H1 (cell line): Measurements from ENCODE around the gene SEC63. TPM values are rescaled to one million over a fixed set of nuclear protein-coding genes. Genes with fewer than 3 reads are reported as not detected.

Source experiments
- CTCF ChIA-PET: fragments of 300-600 bp; sonication (Branson Sonifier 250); formaldehyde crosslinking; loops from one replicate; lab custom pipeline; 2021; ENCODE audit not compliant: partially characterized antibody; lab: Charles Lee
- POLR2A ChIA-PET: fragments of 300-600 bp; sonication (Branson Sonifier 250); formaldehyde crosslinking; loops from one replicate; lab custom pipeline; 2021; ENCODE audit warnings: inconsistent platforms; ENCODE audit not compliant: partially characterized antibody; lab: Charles Lee
- DNase-seq, 2 experiments: peaks; one replicate each; pipeline versions ENCODE4 v3.0.0 to v3.0.0-alpha.2; 2010 to 2022; ENCODE audit warnings: low spot score in 2 of 2, low read depth in 1 of 2, mixed read lengths in 1 of 2
- FAIRE-seq: peaks from 2 replicates; lab custom pipeline; 2011; peaks lifted over from hg19 to GRCh38; lab: Jason Lieb, UNC
- H2AFZ ChIP-seq: 2 replicates; pipeline ENCODE4 v1.8.1; 2012; ENCODE audit warnings: low read length, inconsistent platforms
- H2AK5ac ChIP-seq: 2 replicates; pipeline ENCODE4 v1.6.1; 2013; ENCODE audit warnings: low read depth, low read length
- H2BK120ac ChIP-seq: replicated peaks from 2 replicates; pipeline ENCODE3; 2013; ENCODE audit warnings: low read depth, low read length, inconsistent platforms
- H2BK12ac ChIP-seq: 2 replicates; pipeline ENCODE4 v1.6.1; 2013; ENCODE audit warnings: low read depth, low read length
- H2BK15ac ChIP-seq: 2 replicates; pipeline ENCODE4 v1.6.1; 2013; ENCODE audit warnings: low read length
- H2BK20ac ChIP-seq: 2 replicates; pipeline ENCODE4 v1.6.1; 2013; ENCODE audit warnings: low read length
- H2BK5ac ChIP-seq: 2 replicates; pipeline ENCODE4 v1.6.1; 2013; ENCODE audit warnings: low read depth, low read length
- H3K14ac ChIP-seq: 2 replicates; pipeline ENCODE4 v1.6.1; 2013; ENCODE audit warnings: inconsistent platforms; ENCODE audit not compliant: insufficient read length
- H3K18ac ChIP-seq: 2 replicates; pipeline ENCODE4 v1.6.1; 2013; ENCODE audit warnings: low read length; ENCODE audit errors: extremely low read depth
- H3K23ac ChIP-seq: 2 replicates; pipeline ENCODE4 v1.6.1; 2013; ENCODE audit warnings: inconsistent platforms; ENCODE audit not compliant: insufficient read length
- H3K23me2 ChIP-seq: 2 replicates; pipeline ENCODE4 v1.6.1; 2013; ENCODE audit warnings: low read depth, low read length
- H3K27ac ChIP-seq: 2 replicates; pipeline ENCODE4 v1.6.1; 2011; ENCODE audit warnings: low read depth, low read length, inconsistent platforms
- H3K27me3 ChIP-seq, 4 experiments: replicated peaks in 1 of 4; 1 replicate in 1 of 4; 2 replicates in 3 of 4; pipeline versions ENCODE4 v1.6.1 to v1.8.1; 2011 to 2013; ENCODE audit warnings: low read length in 3 of 4, mild to moderate bottlenecking in 3 of 4, inconsistent platforms in 2 of 4, mixed read lengths in 2 of 4, moderate library complexity in 1 of 4; ENCODE audit not compliant: control insufficient read depth in 3 of 4, insufficient read depth in 3 of 4; ENCODE audit errors: extremely low read depth in 1 of 4
- H3K36me3 ChIP-seq, 4 experiments: 2 replicates each; pipeline versions ENCODE4 v1.6.1 to v1.8.1; 2011 to 2013; ENCODE audit warnings: mild to moderate bottlenecking in 4 of 4, low read length in 3 of 4, moderate library complexity in 2 of 4, control low read depth in 1 of 4, inconsistent platforms in 1 of 4; ENCODE audit not compliant: insufficient read depth in 4 of 4, control insufficient read depth in 2 of 4
- H3K4ac ChIP-seq: replicated peaks from 2 replicates; pipeline ENCODE3; 2013; ENCODE audit warnings: low read length, low read depth, mixed read lengths, inconsistent platforms; ENCODE audit not compliant: insufficient read length
- H3K4me1 ChIP-seq, 4 experiments: replicated peaks in 1 of 4; 1 replicate in 1 of 4; 2 replicates in 3 of 4; pipeline versions ENCODE4 v1.6.1 to v1.8.1; 2011 to 2013; ENCODE audit warnings: low read length in 3 of 4, inconsistent platforms in 2 of 4, mixed read lengths in 1 of 4; ENCODE audit not compliant: insufficient read depth in 4 of 4, control insufficient read depth in 3 of 4
- H3K4me2 ChIP-seq, 2 experiments: 2 replicates each; pipeline versions ENCODE4 v1.6.1 to v1.8.1; 2011 to 2013; ENCODE audit warnings: low read depth in 2 of 2, low read length in 2 of 2, control low read depth in 1 of 2, inconsistent platforms in 1 of 2, mild to moderate bottlenecking in 1 of 2; ENCODE audit not compliant: insufficient read depth in 1 of 2
- H3K4me3 ChIP-seq, 4 experiments: fragments of 200-600, 300-600 bp in 1 of 4; sonication (generic), shearing (Covaris generic), sonication (Bioruptor Twin) in 1 of 4; 2 replicates each; pipeline versions ENCODE4 v1.5.1 to v1.8.1; 2011 to 2016; ENCODE audit warnings: low read length in 4 of 4, low read depth in 3 of 4, control low read depth in 2 of 4, inconsistent platforms in 2 of 4, mild to moderate bottlenecking in 2 of 4, mixed read lengths in 1 of 4, moderate library complexity in 1 of 4; ENCODE audit not compliant: insufficient read depth in 2 of 4; ENCODE audit errors: extremely low read depth in 1 of 4
- H3K56ac ChIP-seq: replicated peaks from 2 replicates; pipeline ENCODE3; 2013; ENCODE audit warnings: low read depth, mild to moderate bottlenecking, mixed read lengths, low read length, inconsistent platforms; ENCODE audit not compliant: insufficient read length
- H3K79me1 ChIP-seq: 2 replicates; pipeline ENCODE4 v1.6.1; 2013; ENCODE audit warnings: low read depth, low read length, control low read depth
- H3K79me2 ChIP-seq, 2 experiments: 2 replicates each; pipeline versions ENCODE4 v1.6.1 to v1.8.1; 2012 to 2013; ENCODE audit warnings: low read length in 2 of 2, mild to moderate bottlenecking in 2 of 2, inconsistent platforms in 1 of 2; ENCODE audit not compliant: insufficient read depth in 2 of 2, control insufficient read depth in 1 of 2
- H3K9ac ChIP-seq, 4 experiments: replicated peaks in 1 of 4; 1 replicate in 1 of 4; 2 replicates in 3 of 4; pipeline versions ENCODE4 v1.6.1 to v1.8.1; 2011 to 2013; ENCODE audit warnings: low read depth in 3 of 4, low read length in 3 of 4, control low read depth in 2 of 4, mild to moderate bottlenecking in 2 of 4, moderate library complexity in 2 of 4, inconsistent platforms in 1 of 4; ENCODE audit errors: extremely low read depth in 1 of 4
- H3K9me3 ChIP-seq, 2 experiments: 2 replicates each; pipeline versions ENCODE4 v1.6.1 to v1.8.1; 2012 to 2013; ENCODE audit warnings: mild to moderate bottlenecking in 2 of 2, moderate library complexity in 2 of 2, control low read depth in 1 of 2, inconsistent platforms in 1 of 2, low read depth in 1 of 2, low read length in 1 of 2, mixed read lengths in 1 of 2; ENCODE audit not compliant: insufficient read depth in 2 of 2
- H4K20me1 ChIP-seq, 2 experiments: replicated peaks in 1 of 2; 2 replicates each; pipeline versions ENCODE3 to v1.8.1; 2011 to 2013; ENCODE audit warnings: inconsistent platforms in 2 of 2, low read length in 2 of 2, mild to moderate bottlenecking in 1 of 2; ENCODE audit not compliant: insufficient read depth in 2 of 2, control insufficient read depth in 1 of 2
- H4K5ac ChIP-seq: 2 replicates; pipeline ENCODE4 v1.6.1; 2013; ENCODE audit warnings: low read length, low read depth, mixed read lengths, inconsistent platforms; ENCODE audit not compliant: insufficient read length
- H4K8ac ChIP-seq: 2 replicates; pipeline ENCODE4 v1.8.0; 2013; ENCODE audit warnings: mild to moderate bottlenecking, moderate library complexity, low read length, inconsistent platforms; ENCODE audit not compliant: insufficient read depth; ENCODE audit errors: extremely low read depth
- H4K91ac ChIP-seq: replicated peaks from 2 replicates; pipeline ENCODE3; 2013; ENCODE audit warnings: low read length, mixed read lengths, inconsistent platforms; ENCODE audit not compliant: insufficient read length
- CHD1 ChIP-seq: IDR thresholded peaks from 2 replicates; pipeline ENCODE4 v1.6.1; 2012; ENCODE audit warnings: low read depth, low read length, improper control_type of control experiment
- JUN ChIP-seq: IDR thresholded peaks from 2 replicates; pipeline ENCODE4 v1.6.1; 2011; ENCODE audit warnings: low read depth, mild to moderate bottlenecking, improper control_type of control experiment, low read length
- JUND ChIP-seq: IDR thresholded peaks from 2 replicates; pipeline ENCODE4 v1.6.1; 2011; ENCODE audit warnings: mild to moderate bottlenecking, improper control_type of control experiment, low read length
- KDM4A ChIP-seq: IDR thresholded peaks from one replicate; pipeline ENCODE4 v1.7.1; 2012; ENCODE audit warnings: low read depth, mild to moderate bottlenecking, moderate library complexity, low read length, inconsistent platforms; ENCODE audit not compliant: severe bottlenecking
- NANOG ChIP-seq: IDR thresholded peaks from 2 replicates; pipeline ENCODE4 v1.6.1; 2011; ENCODE audit warnings: low read length, low read depth, mild to moderate bottlenecking, inconsistent platforms; ENCODE audit not compliant: insufficient read depth, poor library complexity, severe bottlenecking
- RAD21 ChIP-seq, 2 experiments: IDR thresholded peaks in 1 of 2; conservative IDR thresholded peaks in 1 of 2; 2 replicates each; pipeline ENCODE4 v1.6.1; 2011; ENCODE audit warnings: low read depth in 2 of 2, low read length in 2 of 2, improper control_type of control experiment in 1 of 2, inconsistent platforms in 1 of 2, mild to moderate bottlenecking in 1 of 2, moderate library complexity in 1 of 2
- SAP30 ChIP-seq: fragments of 300-600 bp; sonication (generic); IDR thresholded peaks from 2 replicates; pipeline ENCODE4 v1.7.1; 2012; ENCODE audit warnings: low read length, moderate library complexity, mild to moderate bottlenecking, inconsistent platforms; ENCODE audit not compliant: insufficient read depth, insufficient replicate concordance
- SIN3A ChIP-seq, 2 experiments: IDR thresholded peaks in 1 of 2; conservative IDR thresholded peaks in 1 of 2; 2 replicates each; pipeline ENCODE4 v1.6.1; 2011 to 2012; ENCODE audit warnings: low read length in 2 of 2, improper control_type of control experiment in 1 of 2, low read depth in 1 of 2, mild to moderate bottlenecking in 1 of 2
- SRF ChIP-seq: IDR thresholded peaks from 2 replicates; pipeline ENCODE4 v1.6.1; 2011; ENCODE audit warnings: mild to moderate bottlenecking, low read depth, low read length, moderate library complexity
- polyA plus RNA-seq, 7 experiments: library from polyadenylated mRNA; depleted of rRNA in 3 of 7; stranded (reverse) in 5 of 7; unstranded in 2 of 7; fragments of >200 nt in 5 of 7; fragments of 200-250 nt in 2 of 7; gene quantifications; 1 replicate in 5 of 7; 2 replicates in 1 of 7; 4 replicates in 1 of 7; pipeline versions ENCODE4 v1.2.1 to v1.2.3, GENCODE V29; 2011 to 2013; ENCODE audit warnings: missing spikeins in 2 of 7, mixed read lengths in 2 of 7
- total RNA-seq: library from RNA; stranded (reverse); fragmentation: NEBNext Ultra II Directional; extraction: Animal tissue kit (Norgen Biotek cat#: 25700); gene quantifications from 2 replicates; pipeline ENCODE4 v1.2.1, GENCODE V29; 2021
- TF ChIP-seq, protein P1 (sequence below): IDR thresholded peaks from 2 replicates; pipeline ENCODE4 v1.6.1; 2011; ENCODE audit warnings: low read length, improper control_type of control experiment

Gene SEC63
- total and polyA plus RNA-seq, 2 of the 8 experiments (the other 6 are each of a cell fraction or from before 2014, with no cell fraction given) = 17.3 to 121 TPM

DNA sequence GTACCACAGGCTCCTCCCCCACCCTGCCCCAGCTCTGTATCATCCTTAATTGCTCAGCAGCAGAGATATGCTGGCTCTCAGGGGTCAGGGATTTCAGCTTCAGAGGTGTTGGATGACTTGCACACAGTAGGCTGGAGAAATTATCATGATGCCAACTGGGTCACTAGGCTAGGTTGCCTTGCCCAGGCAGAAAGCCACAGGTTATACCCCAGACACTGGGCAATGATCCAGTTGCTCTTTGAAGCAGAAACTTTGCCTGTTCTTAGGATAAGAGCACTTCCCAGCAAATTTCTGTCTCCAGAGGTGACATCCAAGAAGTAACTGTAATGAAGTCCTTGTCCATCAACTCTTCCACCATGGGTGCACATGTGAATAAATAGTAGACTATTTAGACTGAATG is 95.6 kb downstream of the SEC63 start:
- Histone ChIP-seq H2BK12ac (no peak overlapping the region), H4K5ac (no peak overlapping the region), H3K79me1 (no peaks in the 10 kb centered on the region), H3K4me3 (no peak overlapping the region), H3K9ac (no peak overlapping the region), H3K4me2 (no peak overlapping the region), H3K79me2 (no peaks in the 10 kb centered on the region), H2BK15ac (no peak overlapping the region), H3K27ac (no peak overlapping the region), H2AK5ac (no peak overlapping the region), H3K23me2 (no peaks in the 10 kb centered on the region), H3K27me3 (no peaks in the 10 kb centered on the region), H2BK20ac (no peak overlapping the region), H3K14ac (no peak overlapping the region), H2BK5ac (no peak overlapping the region), H3K56ac (no peak overlapping the region), H3K4ac (no peak overlapping the region), H4K8ac (no peak overlapping the region), H2AFZ (no peak overlapping the region), H3K36me3 (no peaks in the 10 kb centered on the region), H3K23ac (no peak overlapping the region), H4K91ac (no peak overlapping the region), H4K20me1 (no peaks in the 10 kb centered on the region), H3K9me3 (peaks cover 0 to 2% of the 10 kb centered on the region in 2 experiments; a peak in 1 of 4 replicates), H2BK120ac (no peak overlapping the region), H3K4me1 (peaks cover 0 to 14% (median 10%) of the 10 kb centered on the region in 4 experiments), H3K18ac (no peak overlapping the region)
- TF ChIP-seq SRF = no peak
- no peak for TF ChIP-seq SIN3A (conservative IDR thresholded peaks at IDR 0.05 in 1 of 2, IDR thresholded peaks at IDR 0.05 in 1 of 2; ENCODE audit: low read depth in 1 of 2, low read length in 2 of 2)
- TF ChIP-seq JUN = no peak
- TF ChIP-seq CHD1 = no peak
- no peak for TF ChIP-seq RAD21 (IDR thresholded peaks at IDR 0.05 in 1 of 2, conservative IDR thresholded peaks at IDR 0.05 in 1 of 2; ENCODE audit: low read depth in 2 of 2, low read length in 2 of 2)
- TF ChIP-seq KDM4A = no peak
- no peak for TF ChIP-seq SAP30
- no peak for TF ChIP-seq JUND
- TF ChIP-seq, protein P1, sequence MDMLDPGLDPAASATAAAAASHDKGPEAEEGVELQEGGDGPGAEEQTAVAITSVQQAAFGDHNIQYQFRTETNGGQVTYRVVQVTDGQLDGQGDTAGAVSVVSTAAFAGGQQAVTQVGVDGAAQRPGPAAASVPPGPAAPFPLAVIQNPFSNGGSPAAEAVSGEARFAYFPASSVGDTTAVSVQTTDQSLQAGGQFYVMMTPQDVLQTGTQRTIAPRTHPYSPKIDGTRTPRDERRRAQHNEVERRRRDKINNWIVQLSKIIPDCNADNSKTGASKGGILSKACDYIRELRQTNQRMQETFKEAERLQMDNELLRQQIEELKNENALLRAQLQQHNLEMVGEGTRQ = no peak
- TF ChIP-seq NANOG = no peak
- ChIA-PET CTCF (interaction anchor here (0.5 to 2.2 kb wide), 4 partner anchors 15 to 1521 kb away, joined by 3 to 8 read pairs (median 3); no protein-coding TSS in a partner anchor), POLR2A (no interaction called here)
- FAIRE-seq = no peak
- no peak for DNase-seq
